Gastroesophageal sphincter (tissue), 3 donors: ENCODE measurements around the gene ITGA7.

Source experiments
- CTCF ChIP-seq, 4 experiments: fragments of 200-600 bp in 2 of 4; fragments of 450-650 bp in 2 of 4; sonication (generic) in 1 of 4; IDR thresholded peaks; one replicate each; pipeline ENCODE4 v1.5.1; 2017 to 2019; ENCODE audit warnings: antibody characterized with exemption in 4 of 4, mild to moderate bottlenecking in 2 of 4, moderate library complexity in 2 of 4
- POLR2AphosphoS5 ChIP-seq: sonication (generic); formaldehyde crosslinking; IDR thresholded peaks from one replicate; pipeline ENCODE4 v1.6.1; 2017; ENCODE audit warnings: antibody characterized with exemption

GRCh38 chr12:55654511-55655214, 53.0 kb downstream of the ITGA7 start:
- TF ChIP-seq POLR2AphosphoS5 (no peak), CTCF (IDR thresholded peaks at IDR 0.05) (no peak)
